Measurements from ENCODE around the gene SEPHS1.

The SEPHS1 gene

GRCh38 chr10:13268841-13269240, 79.3 kb downstream of the SEPHS1 start:
- H3K79me1 ChIP-seq (replicated peaks; ENCODE audit: low read length, poor library complexity, severe bottlenecking), result no peaks in the 10 kb centered on the region
- H4K8ac ChIP-seq (ENCODE audit: low read length), result no peak overlapping the region
- no peak overlapping the region for H4K91ac ChIP-seq (ENCODE audit: low read length)
- H3K4me1 ChIP-seq (ENCODE audit: control insufficient read depth, insufficient read depth, low read depth, low read length), result peaks cover 2% of the 10 kb centered on the region
- no peak overlapping the region for H2AK5ac ChIP-seq (ENCODE audit: low read length, severe bottlenecking)
- no peak overlapping the region for H2BK120ac ChIP-seq (ENCODE audit: low read depth, low read length)
- no peak overlapping the region for H3K4ac ChIP-seq (ENCODE audit: low read depth in 1 of 2, low read length in 2 of 2)
- H2BK5ac ChIP-seq (ENCODE audit: low read depth, low read length, poor library complexity, severe bottlenecking), result no peak overlapping the region
- H3K9ac ChIP-seq (ENCODE audit: low read length), result no peak overlapping the region
- 67% methylated on average over 2 of the region's 3 CpGs for WGBS
- H2AFZ ChIP-seq (ENCODE audit: low read depth, low read length), result no peak overlapping the region
- no peak for DNase-seq
- H3K23ac ChIP-seq (ENCODE audit: low read length in 2 of 2), result no peak overlapping the region
- H2BK12ac ChIP-seq (ENCODE audit: low read length in 2 of 2), result no peak overlapping the region
- no peak overlapping the region for H3K4me3 ChIP-seq (ENCODE audit: insufficient read depth in 1 of 2, low read depth in 1 of 2, low read length in 2 of 2)
- no peaks in the 10 kb centered on the region for H3K36me3 ChIP-seq (ENCODE audit: control insufficient read depth in 1 of 2, insufficient read depth in 2 of 2, low read depth in 1 of 2, low read length in 2 of 2)
- H3K18ac ChIP-seq (ENCODE audit: low read depth in 1 of 2, low read length in 2 of 2), result no peak overlapping the region
- H3K4me2 ChIP-seq (ENCODE audit: low read length, poor library complexity, severe bottlenecking), result no peak overlapping the region
- no peak overlapping the region for H3K27ac ChIP-seq (ENCODE audit: low read length, poor library complexity, severe bottlenecking)
- H3K14ac ChIP-seq (ENCODE audit: low read length in 2 of 2), result no peak overlapping the region
- H3K27me3 ChIP-seq (ENCODE audit: control insufficient read depth in 1 of 2, insufficient read depth in 1 of 2, low read length in 2 of 2), result peaks cover 12 to 23% of the 10 kb centered on the region in 2 experiments
- H3K9me3 ChIP-seq (ENCODE audit: control insufficient read depth, low read length), result no peaks in the 10 kb centered on the region
- H2BK15ac ChIP-seq (ENCODE audit: low read depth, poor library complexity, severe bottlenecking), result no peak overlapping the region

- Histone ChIP-seq H2BK15ac (ENCODE audit: low read depth, poor library complexity, severe bottlenecking) (no peak overlapping the region), H3K4ac (ENCODE audit: low read depth in 1 of 2, low read length in 2 of 2) (no peak overlapping the region), H2BK120ac (ENCODE audit: low read depth, low read length) (no peak overlapping the region), H3K4me1 (ENCODE audit: control insufficient read depth, insufficient read depth, low read depth, low read length) (peaks cover 2% of the 10 kb centered on the region), H4K8ac (ENCODE audit: low read length) (no peak overlapping the region), H3K14ac (ENCODE audit: low read length in 2 of 2) (no peak overlapping the region), H3K18ac (ENCODE audit: low read depth in 1 of 2, low read length in 2 of 2) (no peak overlapping the region), H3K79me1 (replicated peaks; ENCODE audit: low read length, poor library complexity, severe bottlenecking) (no peaks in the 10 kb centered on the region), H3K4me3 (ENCODE audit: insufficient read depth in 1 of 2, low read depth in 1 of 2, low read length in 2 of 2) (no peak overlapping the region), H3K23ac (ENCODE audit: low read length in 2 of 2) (no peak overlapping the region), H2AK5ac (ENCODE audit: low read length, severe bottlenecking) (no peak overlapping the region), H3K36me3 (ENCODE audit: control insufficient read depth in 1 of 2, insufficient read depth in 2 of 2, low read depth in 1 of 2, low read length in 2 of 2) (no peaks in the 10 kb centered on the region), H2AFZ (ENCODE audit: low read depth, low read length) (no peak overlapping the region), H3K9me3 (ENCODE audit: control insufficient read depth, low read length) (no peaks in the 10 kb centered on the region), H4K91ac (ENCODE audit: low read length) (no peak overlapping the region), H2BK5ac (ENCODE audit: low read depth, low read length, poor library complexity, severe bottlenecking) (no peak overlapping the region), H3K4me2 (ENCODE audit: low read length, poor library complexity, severe bottlenecking) (no peak overlapping the region), H3K9ac (ENCODE audit: low read length) (no peak overlapping the region), H2BK12ac (ENCODE audit: low read length in 2 of 2) (no peak overlapping the region), H3K27me3 (ENCODE audit: control insufficient read depth in 1 of 2, insufficient read depth in 1 of 2, low read length in 2 of 2) (peaks cover 17 to 29% of the 10 kb centered on the region in 2 experiments), H3K27ac (ENCODE audit: low read length, poor library complexity, severe bottlenecking) (no peak overlapping the region)
- DNase-seq, result no peak
- 93% methylated on average over 1 of the region's 4 CpGs for WGBS
These were observed 79.8 kb downstream of the SEPHS1 start for GRCh38 chr10:13268310-13268709.

All from mesenchymal stem cell (in vitro differentiated cells and primary cell).